K562 (cell line): ENCODE data around the gene BMP10. TPM values are rescaled to one million over a fixed set of nuclear protein-coding genes. Genes with fewer than 3 reads are reported as not detected.

ENCODE experiments used
- ARID4B ChIP-seq: sonication (generic); formaldehyde crosslinking; IDR thresholded peaks from 2 replicates; pipeline ENCODE4 v1.8.0; 2022; ENCODE audit warnings: mild to moderate bottlenecking, missing genetic modification reagents
- ATF7 ChIP-seq: fragments of 450-650 bp; IDR thresholded peaks from 2 replicates; pipeline ENCODE4 v1.7.1; 2014; ENCODE audit warnings: mild to moderate bottlenecking, moderate library complexity
- CAMTA2 ChIP-seq: fragments of 250-450 bp; sonication (Bioruptor Pico); conservative IDR thresholded peaks from 2 replicates; pipeline ENCODE4 v1.5.1; 2022
- CTCF ChIP-seq, 3 experiments: IDR thresholded peaks in 2 of 3; conservative IDR thresholded peaks in 1 of 3; 2 replicates each; pipeline ENCODE4 v1.5.1; 2011 to 2012; ENCODE audit warnings: low read length in 3 of 3, mild to moderate bottlenecking in 3 of 3, control low read depth in 2 of 3, improper control_type of control experiment in 1 of 3, inconsistent platforms in 1 of 3, low read depth in 1 of 3, mixed read lengths in 1 of 3, moderate library complexity in 1 of 3; ENCODE audit not compliant: insufficient read depth in 2 of 3
- DPF2 ChIP-seq: fragments of 450-650 bp; IDR thresholded peaks from 2 replicates; pipeline ENCODE4 v1.6.1; 2016
- ESRRA ChIP-seq: fragments of 450-650 bp; IDR thresholded peaks from 2 replicates; pipeline ENCODE4 v1.6.1; 2014; ENCODE audit warnings: low read depth, mild to moderate bottlenecking, moderate library complexity, borderline replicate concordance
- FOXP1 ChIP-seq: sonication (generic); formaldehyde crosslinking; IDR thresholded peaks from 2 replicates; pipeline ENCODE4 v1.8.0; 2022; ENCODE audit warnings: mild to moderate bottlenecking, missing genetic modification reagents
- HES1 ChIP-seq: fragments of 450-650 bp; IDR thresholded peaks from 2 replicates; pipeline ENCODE4 v1.6.1; 2016; ENCODE audit warnings: low read depth, mild to moderate bottlenecking, moderate library complexity
- HMG20B ChIP-seq: fragments of 250-450 bp; sonication (Bioruptor Pico); IDR thresholded peaks from 2 replicates; pipeline ENCODE4 v1.5.0; 2021; ENCODE audit warnings: mild to moderate bottlenecking
- NR2C2 ChIP-seq, 2 experiments: fragments of 200-800 bp in 1 of 2; sonication (Bioruptor generic) in 1 of 2; sonication (generic) in 1 of 2; formaldehyde crosslinking in 1 of 2; IDR thresholded peaks; 2 replicates each; pipeline versions ENCODE4 v1.6.1 to v1.8.0; 2016 to 2022; ENCODE audit warnings: mild to moderate bottlenecking in 1 of 2, missing compliant biosample characterization in 1 of 2, missing genetic modification characterization in 1 of 2, missing genetic modification reagents in 1 of 2
- POLR3A ChIP-seq: IDR thresholded peaks from 2 replicates; pipeline ENCODE4 v1.6.1; 2011; ENCODE audit warnings: borderline replicate concordance, mild to moderate bottlenecking, moderate library complexity; ENCODE audit not compliant: insufficient read length, insufficient read depth; ENCODE audit errors: extremely low read depth
- PTTG1 ChIP-seq: fragments of 450-650 bp; IDR thresholded peaks from 2 replicates; pipeline ENCODE4 v1.6.1; 2016; ENCODE audit warnings: low read depth, mild to moderate bottlenecking, missing genetic modification characterization, missing compliant biosample characterization
- PYGO2 ChIP-seq: fragments of 450-650 bp; IDR thresholded peaks from 2 replicates; pipeline ENCODE4 v1.6.1; 2016; ENCODE audit warnings: mild to moderate bottlenecking, missing genetic modification characterization, moderate library complexity, missing compliant biosample characterization
- RAD51 ChIP-seq: fragments of 450-650 bp; IDR thresholded peaks from 2 replicates; pipeline ENCODE4 v1.7.1; 2016; ENCODE audit warnings: low read depth, mild to moderate bottlenecking, borderline replicate concordance
- RBFOX2 ChIP-seq: fragments of 200-400 bp; formaldehyde crosslinking; IDR thresholded peaks from 2 replicates; pipeline ENCODE4 v1.6.1; 2017; ENCODE audit warnings: low read depth, mild to moderate bottlenecking, low read length, moderate library complexity
- RNF219 ChIP-seq: fragments of 250-450 bp; sonication (Bioruptor Pico); IDR thresholded peaks from 2 replicates; pipeline ENCODE4 v1.5.0; 2022; ENCODE audit warnings: mild to moderate bottlenecking
- SMAD4 ChIP-seq: fragments of 250-450 bp; sonication (Bioruptor Pico); conservative IDR thresholded peaks from 2 replicates; pipeline ENCODE4 v1.8.0; 2021; ENCODE audit warnings: inconsistent platforms, mild to moderate bottlenecking, moderate library complexity
- SMC3 ChIP-seq: conservative IDR thresholded peaks from 2 replicates; pipeline ENCODE4 v1.6.1; 2011; ENCODE audit warnings: low read depth, low read length, improper control_type of control experiment; ENCODE audit not compliant: insufficient read depth
- WHSC1 ChIP-seq: IDR thresholded peaks from one replicate; pipeline ENCODE4 v1.6.1; 2012; ENCODE audit warnings: low read length, control low read depth, inconsistent platforms
- ZNF764 ChIP-seq: fragments of 250-450 bp; sonication (Bioruptor Pico); IDR thresholded peaks from 2 replicates; pipeline ENCODE4 v1.4.0; 2020; ENCODE audit warnings: low read depth, mild to moderate bottlenecking, moderate library complexity
- polyA plus RNA-seq, 8 experiments: library from polyadenylated mRNA; depleted of rRNA in 4 of 8; stranded (reverse) in 5 of 8; unstranded in 3 of 8; fragments of >200 nt; fragmentation: Nextera tagmentation in 2 of 8; fragmentation: Illumina TruSeq in 1 of 8; extraction: Ambion mirVana in 2 of 8; extraction: Trizol in 1 of 8; gene quantifications; 2 replicates each; pipeline versions ENCODE4 v1.2.1 to v1.2.3, GENCODE V29; 2011 to 2014; ENCODE audit warnings: inconsistent platforms in 1 of 8, missing spikeins in 1 of 8
- total RNA-seq, 7 experiments: library from RNA; depleted of rRNA in 6 of 7; stranded (reverse); fragments of >200 nt in 6 of 7; fragmentation: Illumina TruSeq in 2 of 7; extraction: Trizol in 2 of 7; gene quantifications; 2 replicates each; pipeline versions ENCODE4 v1.2.1 to v1.2.3, GENCODE V29; 2011 to 2021; ENCODE audit warnings: low replicate concordance in 1 of 7

BMP10 gene
- total and polyA plus RNA-seq, 9 of the 15 experiments (the other 6 are each of a cell fraction or from before 2014, with no cell fraction given) = 0.11 to 0.91 (median 0.43) TPM

- TF ChIP-seq SMC3 = no peak
- TF ChIP-seq ARID4B = no peak
- TF ChIP-seq ZNF764 (CRISPR knock-in tag) = no peak
- peak; percentile 95 for TF ChIP-seq ATF7
- TF ChIP-seq SMAD4 (CRISPR knock-in tag) = 0 out of 2 replicates have a peak, but pooled peaks have one; percentile 6
- no peak for TF ChIP-seq WHSC1
- TF ChIP-seq HMG20B (CRISPR knock-in tag) = no peak
- 0 out of 2 replicates have a peak, but pooled peaks have one; percentile 18 for TF ChIP-seq ESRRA
- TF ChIP-seq RAD51 = no peak
- TF ChIP-seq FOXP1 = no peak
- peak; percentile 41 for TF ChIP-seq RBFOX2
- no peak for TF ChIP-seq CTCF (IDR thresholded peaks at IDR 0.05 in 2 of 3, conservative IDR thresholded peaks at IDR 0.05 in 1 of 3; ENCODE audit: insufficient read depth in 2 of 3, low read depth in 1 of 3, low read length in 3 of 3)
- no peak for TF ChIP-seq POLR3A
- 0 out of 2 replicates have a peak, but pooled peaks have one; percentile 27 for TF ChIP-seq PTTG1 (tag)
- peak; percentile 95 for TF ChIP-seq DPF2
- 0 out of 2 replicates have a peak, but pooled peaks have one; percentile 27 for TF ChIP-seq PYGO2 (tag)
- no peak for TF ChIP-seq NR2C2 (CRISPR knock-in tag; IDR thresholded peaks at IDR 0.05)
- TF ChIP-seq NR2C2 (tag; IDR thresholded peaks at IDR 0.05) = peak; percentile 73; the same call in 1 of the 2 replicates
- no peak for TF ChIP-seq RNF219
- no peak for TF ChIP-seq HES1
- no peak for TF ChIP-seq CAMTA2 (CRISPR knock-in tag)
These were observed 21.6 kb downstream of the BMP10 start (continued) for GRCh38 chr2:68849579-68850030.
